ENCODE data around the gene AUTS2. TPM values are rescaled to one million over a fixed set of nuclear protein-coding genes. Genes with fewer than 3 reads are reported as not detected.

Gene AUTS2
- polyA plus RNA-seq, 1 donor (not counting 4 experiments of a cell fraction or from before 2014, with no cell fraction given) = 4.7 TPM

DNA sequence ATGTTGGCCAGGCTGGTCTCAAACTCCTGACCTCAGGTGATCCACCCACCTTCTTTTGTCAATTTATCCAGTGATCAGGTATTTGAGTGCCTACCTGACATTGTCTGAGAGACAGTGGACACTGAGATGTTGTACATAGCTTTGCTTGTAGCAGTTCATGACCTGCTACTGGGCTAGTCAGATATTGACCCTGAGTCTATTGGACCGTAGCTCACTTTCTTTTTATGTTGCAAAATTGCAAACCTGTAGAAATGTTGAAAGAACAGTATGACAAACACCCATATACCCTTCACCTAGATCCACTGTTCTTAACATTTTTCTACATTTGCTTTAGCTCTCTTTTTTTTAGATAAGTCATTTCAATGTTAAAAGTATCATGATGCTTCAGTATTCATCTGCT lies 1123.2 kb downstream of the AUTS2 start:
- FAIRE-seq (peak; percentile 9), DNase-seq (ENCODE audit: low read depth, low spot score) (no peak)
- Histone ChIP-seq H3K4me1 (ENCODE audit: control insufficient read depth, extremely low read depth, insufficient read depth, low read length) (peaks cover 37% of the 10 kb centered on the region), H3K4me3 (ENCODE audit: control insufficient read depth in 2 of 3, extremely low read depth in 1 of 3, insufficient read depth in 2 of 3, low read depth in 1 of 3, low read length in 3 of 3) (no peak overlapping the region), H3K9ac (ENCODE audit: control insufficient read depth, extremely low read depth, insufficient read depth, low read length) (no peak overlapping the region), H3K79me2 (ENCODE audit: control insufficient read depth, insufficient read depth, low read length) (peaks cover 66% of the 10 kb centered on the region), H3K27me3 (ENCODE audit: control insufficient read depth, extremely low read depth, insufficient read depth, low read length) (no peaks in the 10 kb centered on the region), H3K4me2 (ENCODE audit: control insufficient read depth, extremely low read depth, insufficient read depth, low read depth, low read length) (no peak overlapping the region), H3K36me3 (ENCODE audit: control insufficient read depth in 2 of 2, extremely low read depth in 1 of 2, insufficient read depth in 2 of 2, low read length in 2 of 2) (peaks cover 0 to 4% of the 10 kb centered on the region in 2 experiments), H4K20me1 (ENCODE audit: control insufficient read depth, extremely low read depth, insufficient read depth, low read length) (no peaks in the 10 kb centered on the region), H2AFZ (ENCODE audit: control insufficient read depth, low read length) (no peak overlapping the region), H3K9me1 (ENCODE audit: control insufficient read depth, extremely low read depth, insufficient read depth, low read length) (peaks cover 4% of the 10 kb centered on the region), H3K27ac (ENCODE audit: control insufficient read depth, insufficient read depth, low read length) (no peak overlapping the region), H3K9me3 (ENCODE audit: control insufficient read depth, low read depth, low read length) (no peaks in the 10 kb centered on the region)
- no peak for TF ChIP-seq EZH2 (IDR thresholded peaks at IDR 0.05; ENCODE audit: low read length)
- TF ChIP-seq, protein P1, sequence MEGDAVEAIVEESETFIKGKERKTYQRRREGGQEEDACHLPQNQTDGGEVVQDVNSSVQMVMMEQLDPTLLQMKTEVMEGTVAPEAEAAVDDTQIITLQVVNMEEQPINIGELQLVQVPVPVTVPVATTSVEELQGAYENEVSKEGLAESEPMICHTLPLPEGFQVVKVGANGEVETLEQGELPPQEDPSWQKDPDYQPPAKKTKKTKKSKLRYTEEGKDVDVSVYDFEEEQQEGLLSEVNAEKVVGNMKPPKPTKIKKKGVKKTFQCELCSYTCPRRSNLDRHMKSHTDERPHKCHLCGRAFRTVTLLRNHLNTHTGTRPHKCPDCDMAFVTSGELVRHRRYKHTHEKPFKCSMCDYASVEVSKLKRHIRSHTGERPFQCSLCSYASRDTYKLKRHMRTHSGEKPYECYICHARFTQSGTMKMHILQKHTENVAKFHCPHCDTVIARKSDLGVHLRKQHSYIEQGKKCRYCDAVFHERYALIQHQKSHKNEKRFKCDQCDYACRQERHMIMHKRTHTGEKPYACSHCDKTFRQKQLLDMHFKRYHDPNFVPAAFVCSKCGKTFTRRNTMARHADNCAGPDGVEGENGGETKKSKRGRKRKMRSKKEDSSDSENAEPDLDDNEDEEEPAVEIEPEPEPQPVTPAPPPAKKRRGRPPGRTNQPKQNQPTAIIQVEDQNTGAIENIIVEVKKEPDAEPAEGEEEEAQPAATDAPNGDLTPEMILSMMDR (optimal IDR thresholded peaks at IDR 0.05 in 1 of 3, IDR thresholded peaks at IDR 0.05 in 1 of 3, conservative IDR thresholded peaks at IDR 0.05 in 1 of 3; ENCODE audit: extremely low read depth in 1 of 3, insufficient read depth in 2 of 3, low read length in 3 of 3) = no peak
- dilution Hi-C loops (cut with MboI; ENCODE audit: extremely low pct_ligation_motif_present, low sequenced_read_pairs) = no loop called here

DNA sequence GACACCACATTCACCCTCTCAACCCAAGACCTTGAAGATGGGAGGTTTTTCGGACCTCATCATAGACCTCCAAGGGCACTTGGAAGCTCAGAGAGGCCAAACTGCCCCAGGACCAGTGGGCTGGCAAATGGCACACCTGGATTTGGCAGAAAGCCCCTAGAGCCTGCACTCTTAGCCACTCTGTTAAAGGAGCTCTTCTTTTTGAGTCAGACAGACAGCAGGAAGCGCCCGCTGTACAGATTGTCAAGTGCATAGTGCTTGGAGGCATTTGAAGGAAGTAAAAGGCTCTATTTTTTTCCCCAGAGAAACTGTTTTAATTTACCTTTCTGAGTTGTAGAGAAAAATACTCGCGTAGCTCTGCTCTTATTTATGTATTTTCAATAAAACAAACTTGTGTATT lies 1125.1 kb downstream of the AUTS2 start:
- no peak overlapping the region for H3K4me3 ChIP-seq (ENCODE audit: control insufficient read depth in 2 of 3, extremely low read depth in 1 of 3, insufficient read depth in 2 of 3, low read depth in 1 of 3, low read length in 3 of 3)
- no peaks in the 10 kb centered on the region for H4K20me1 ChIP-seq (ENCODE audit: control insufficient read depth, extremely low read depth, insufficient read depth, low read length)
- no peaks in the 10 kb centered on the region for H3K27me3 ChIP-seq (ENCODE audit: control insufficient read depth, extremely low read depth, insufficient read depth, low read length)
- DNase-seq (ENCODE audit: low read depth, low spot score) = no peak
- peaks cover 65% of the 10 kb centered on the region for H3K79me2 ChIP-seq (ENCODE audit: control insufficient read depth, insufficient read depth, low read length)
- peaks cover 39% of the 10 kb centered on the region for H3K4me1 ChIP-seq (ENCODE audit: control insufficient read depth, extremely low read depth, insufficient read depth, low read length)
- peaks cover 4% of the 10 kb centered on the region for H3K9me1 ChIP-seq (ENCODE audit: control insufficient read depth, extremely low read depth, insufficient read depth, low read length)
- no peaks in the 10 kb centered on the region for H3K9me3 ChIP-seq (ENCODE audit: control insufficient read depth, low read depth, low read length)
- no peak for FAIRE-seq
- H3K9ac ChIP-seq (ENCODE audit: control insufficient read depth, extremely low read depth, insufficient read depth, low read length) = no peak overlapping the region
- TF ChIP-seq, protein P1 (optimal IDR thresholded peaks at IDR 0.05 in 1 of 3, IDR thresholded peaks at IDR 0.05 in 1 of 3, conservative IDR thresholded peaks at IDR 0.05 in 1 of 3; ENCODE audit: extremely low read depth in 1 of 3, insufficient read depth in 2 of 3, low read length in 3 of 3) = no peak
- TF ChIP-seq EZH2 (IDR thresholded peaks at IDR 0.05; ENCODE audit: low read length) = no peak
- H3K27ac ChIP-seq (ENCODE audit: control insufficient read depth, insufficient read depth, low read length) = no peak overlapping the region
- H2AFZ ChIP-seq (ENCODE audit: control insufficient read depth, low read length) = no peak overlapping the region
- H3K36me3 ChIP-seq (ENCODE audit: control insufficient read depth in 2 of 2, extremely low read depth in 1 of 2, insufficient read depth in 2 of 2, low read length in 2 of 2) = peaks cover 0 to 4% of the 10 kb centered on the region in 2 experiments
- H3K4me2 ChIP-seq (ENCODE audit: control insufficient read depth, extremely low read depth, insufficient read depth, low read depth, low read length) = no peak overlapping the region
- dilution Hi-C loops (cut with MboI; ENCODE audit: extremely low pct_ligation_motif_present, low sequenced_read_pairs) = no loop called here
